ENCODE measurements around the gene KRT76. TPM values are rescaled to one million over a fixed set of nuclear protein-coding genes. Genes with fewer than 3 reads are reported as not detected.

KRT76 gene
- total and polyA plus RNA-seq, 2 experiments from 2014 or later = not detected

DNA sequence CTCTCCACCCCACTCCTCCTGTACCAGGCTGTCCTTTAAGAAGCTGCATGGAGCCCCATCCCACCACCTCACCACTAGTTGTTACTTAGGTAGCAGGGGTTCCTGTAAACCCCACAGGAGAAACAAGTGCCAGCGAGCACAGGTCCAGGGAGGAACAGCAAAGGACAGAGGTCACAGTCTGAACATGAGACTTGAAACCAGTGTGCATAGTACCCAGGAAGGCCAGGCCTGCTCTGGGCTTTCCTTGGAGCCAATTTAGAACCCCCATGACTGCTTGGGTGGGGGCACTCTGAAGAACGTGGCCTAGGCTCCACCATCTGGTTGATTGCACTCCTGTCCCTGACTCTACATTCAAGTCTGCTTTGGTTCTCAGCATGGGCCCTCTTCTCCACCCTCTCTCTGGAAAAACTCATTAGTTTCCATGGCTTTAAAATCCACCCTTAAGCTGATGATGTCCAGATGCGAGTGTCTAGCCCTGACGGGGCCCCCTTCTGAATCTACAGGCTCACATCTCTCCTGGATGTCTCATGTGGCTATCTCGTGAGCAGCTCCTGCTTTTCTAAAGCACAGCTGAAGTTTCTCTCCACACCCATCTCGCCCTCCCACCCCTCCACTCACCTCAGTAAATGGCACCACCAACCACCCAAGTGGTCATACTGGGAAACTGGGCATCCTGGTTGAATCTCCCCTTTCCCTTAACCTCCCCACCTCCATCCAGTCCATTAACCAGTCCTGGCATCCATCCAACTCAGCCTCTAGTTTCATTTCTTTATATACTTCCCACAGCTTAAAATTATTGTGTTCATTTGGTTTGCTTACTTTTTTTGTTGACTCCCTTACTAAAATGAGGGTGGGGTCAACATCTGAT, 10.4 kb upstream of the KRT76 start:
- no peaks in the 10 kb centered on the region for H3K4me1 ChIP-seq (ENCODE audit: insufficient read depth)
- no peak overlapping the region for H2AFZ ChIP-seq
- no peaks in the 10 kb centered on the region for H3F3A ChIP-seq (replicated peaks; ENCODE audit: low read depth)
- Mint-ChIP-seq H3K27ac (no peak overlapping the region), H3K9me3 (no peaks in the 10 kb centered on the region), H3K4me1 (peaks cover 5% of the 10 kb centered on the region), H3K27me3 (ENCODE audit: insufficient read depth, low read depth, poor library complexity) (peaks cover 4% of the 10 kb centered on the region), H3K36me3 (ENCODE audit: low read depth) (no peaks in the 10 kb centered on the region), H3K4me3 (no peak overlapping the region)
- no peaks in the 10 kb centered on the region for H3K79me2 ChIP-seq (replicated peaks; ENCODE audit: insufficient read depth)
- no peak overlapping the region for H3K4me2 ChIP-seq
- no peaks in the 10 kb centered on the region; the same call in 1 of the 2 replicates for H3K9me2 ChIP-seq (ENCODE audit: insufficient read depth)
- ATAC-seq (no peak), DNase-seq (ENCODE audit: low spot score) (no peak)
- H4K20me1 ChIP-seq (replicated peaks; ENCODE audit: insufficient read depth) = no peaks in the 10 kb centered on the region
- H3K27ac ChIP-seq (ENCODE audit: low read depth) = no peak overlapping the region
- no peaks in the 10 kb centered on the region for H3K27me3 ChIP-seq (ENCODE audit: insufficient read depth)
- H3K36me3 ChIP-seq (ENCODE audit: insufficient read depth) = no peaks in the 10 kb centered on the region
- H3K4me3 ChIP-seq = no peak overlapping the region
- TF ChIP-seq POLR2AphosphoS5 (IDR thresholded peaks at IDR 0.05; ENCODE audit: low read depth) (no peak), EZH2 (IDR thresholded peaks at IDR 0.05; ENCODE audit: low read depth, unreplicated experiment) (no peak), NANOG (IDR thresholded peaks at IDR 0.05; ENCODE audit: borderline replicate concordance) (no peak), ZNF114 (CRISPR knock-in tag; IDR thresholded peaks at IDR 0.05) (no peak), ZNF331 (CRISPR knock-in tag; IDR thresholded peaks at IDR 0.05; ENCODE audit: low read depth) (no peak), STAT1 (IDR thresholded peaks at IDR 0.05; ENCODE audit: unreplicated experiment) (no peak), CREB1 (CRISPR knock-in tag; IDR thresholded peaks at IDR 0.05; ENCODE audit: low read depth) (no peak), EZH2phosphoT487 (IDR thresholded peaks at IDR 0.05; ENCODE audit: unreplicated experiment) (no peak), CTCF (conservative IDR thresholded peaks at IDR 0.05; ENCODE audit: low read depth in 2 of 2) (no peak)
- TF ChIP-seq, protein P1, sequence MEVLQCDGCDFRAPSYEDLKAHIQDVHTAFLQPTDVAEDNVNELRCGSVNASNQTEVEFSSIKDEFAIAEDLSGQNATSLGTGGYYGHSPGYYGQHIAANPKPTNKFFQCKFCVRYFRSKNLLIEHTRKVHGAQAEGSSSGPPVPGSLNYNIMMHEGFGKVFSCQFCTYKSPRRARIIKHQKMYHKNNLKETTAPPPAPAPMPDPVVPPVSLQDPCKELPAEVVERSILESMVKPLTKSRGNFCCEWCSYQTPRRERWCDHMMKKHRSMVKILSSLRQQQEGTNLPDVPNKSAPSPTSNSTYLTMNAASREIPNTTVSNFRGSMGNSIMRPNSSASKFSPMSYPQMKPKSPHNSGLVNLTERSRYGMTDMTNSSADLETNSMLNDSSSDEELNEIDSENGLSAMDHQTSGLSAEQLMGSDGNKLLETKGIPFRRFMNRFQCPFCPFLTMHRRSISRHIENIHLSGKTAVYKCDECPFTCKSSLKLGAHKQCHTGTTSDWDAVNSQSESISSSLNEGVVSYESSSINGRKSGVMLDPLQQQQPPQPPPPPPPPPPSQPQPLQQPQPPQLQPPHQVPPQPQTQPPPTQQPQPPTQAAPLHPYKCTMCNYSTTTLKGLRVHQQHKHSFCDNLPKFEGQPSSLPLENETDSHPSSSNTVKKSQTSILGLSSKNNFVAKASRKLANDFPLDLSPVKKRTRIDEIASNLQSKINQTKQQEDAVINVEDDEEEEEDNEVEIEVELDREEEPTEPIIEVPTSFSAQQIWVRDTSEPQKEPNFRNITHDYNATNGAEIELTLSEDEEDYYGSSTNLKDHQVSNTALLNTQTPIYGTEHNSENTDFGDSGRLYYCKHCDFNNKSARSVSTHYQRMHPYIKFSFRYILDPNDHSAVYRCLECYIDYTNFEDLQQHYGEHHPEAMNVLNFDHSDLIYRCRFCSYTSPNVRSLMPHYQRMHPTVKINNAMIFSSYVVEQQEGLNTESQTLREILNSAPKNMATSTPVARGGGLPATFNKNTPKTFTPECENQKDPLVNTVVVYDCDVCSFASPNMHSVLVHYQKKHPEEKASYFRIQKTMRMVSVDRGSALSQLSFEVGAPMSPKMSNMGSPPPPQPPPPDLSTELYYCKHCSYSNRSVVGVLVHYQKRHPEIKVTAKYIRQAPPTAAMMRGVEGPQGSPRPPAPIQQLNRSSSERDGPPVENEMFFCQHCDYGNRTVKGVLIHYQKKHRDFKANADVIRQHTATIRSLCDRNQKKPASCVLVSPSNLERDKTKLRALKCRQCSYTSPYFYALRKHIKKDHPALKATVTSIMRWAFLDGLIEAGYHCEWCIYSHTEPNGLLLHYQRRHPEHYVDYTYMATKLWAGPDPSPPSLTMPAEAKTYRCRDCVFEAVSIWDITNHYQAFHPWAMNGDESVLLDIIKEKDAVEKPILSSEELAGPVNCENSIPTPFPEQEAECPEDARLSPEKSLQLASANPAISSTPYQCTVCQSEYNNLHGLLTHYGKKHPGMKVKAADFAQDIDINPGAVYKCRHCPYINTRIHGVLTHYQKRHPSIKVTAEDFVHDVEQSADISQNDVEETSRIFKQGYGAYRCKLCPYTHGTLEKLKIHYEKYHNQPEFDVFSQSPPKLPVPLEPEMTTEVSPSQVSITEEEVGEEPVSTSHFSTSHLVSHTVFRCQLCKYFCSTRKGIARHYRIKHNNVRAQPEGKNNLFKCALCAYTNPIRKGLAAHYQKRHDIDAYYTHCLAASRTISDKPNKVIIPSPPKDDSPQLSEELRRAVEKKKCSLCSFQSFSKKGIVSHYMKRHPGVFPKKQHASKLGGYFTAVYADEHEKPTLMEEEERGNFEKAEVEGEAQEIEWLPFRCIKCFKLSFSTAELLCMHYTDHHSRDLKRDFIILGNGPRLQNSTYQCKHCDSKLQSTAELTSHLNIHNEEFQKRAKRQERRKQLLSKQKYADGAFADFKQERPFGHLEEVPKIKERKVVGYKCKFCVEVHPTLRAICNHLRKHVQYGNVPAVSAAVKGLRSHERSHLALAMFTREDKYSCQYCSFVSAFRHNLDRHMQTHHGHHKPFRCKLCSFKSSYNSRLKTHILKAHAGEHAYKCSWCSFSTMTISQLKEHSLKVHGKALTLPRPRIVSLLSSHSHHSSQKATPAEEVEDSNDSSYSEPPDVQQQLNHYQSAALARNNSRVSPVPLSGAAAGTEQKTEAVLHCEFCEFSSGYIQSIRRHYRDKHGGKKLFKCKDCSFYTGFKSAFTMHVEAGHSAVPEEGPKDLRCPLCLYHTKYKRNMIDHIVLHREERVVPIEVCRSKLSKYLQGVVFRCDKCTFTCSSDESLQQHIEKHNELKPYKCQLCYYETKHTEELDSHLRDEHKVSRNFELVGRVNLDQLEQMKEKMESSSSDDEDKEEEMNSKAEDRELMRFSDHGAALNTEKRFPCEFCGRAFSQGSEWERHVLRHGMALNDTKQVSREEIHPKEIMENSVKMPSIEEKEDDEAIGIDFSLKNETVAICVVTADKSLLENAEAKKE (CRISPR knock-in tag; IDR thresholded peaks at IDR 0.05) = no peak
- TF ChIP-seq, protein P2, sequence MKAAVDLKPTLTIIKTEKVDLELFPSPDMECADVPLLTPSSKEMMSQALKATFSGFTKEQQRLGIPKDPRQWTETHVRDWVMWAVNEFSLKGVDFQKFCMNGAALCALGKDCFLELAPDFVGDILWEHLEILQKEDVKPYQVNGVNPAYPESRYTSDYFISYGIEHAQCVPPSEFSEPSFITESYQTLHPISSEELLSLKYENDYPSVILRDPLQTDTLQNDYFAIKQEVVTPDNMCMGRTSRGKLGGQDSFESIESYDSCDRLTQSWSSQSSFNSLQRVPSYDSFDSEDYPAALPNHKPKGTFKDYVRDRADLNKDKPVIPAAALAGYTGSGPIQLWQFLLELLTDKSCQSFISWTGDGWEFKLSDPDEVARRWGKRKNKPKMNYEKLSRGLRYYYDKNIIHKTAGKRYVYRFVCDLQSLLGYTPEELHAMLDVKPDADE (IDR thresholded peaks at IDR 0.05) = no peak

Measured in GM23338 (cell line).